Measurements from ENCODE around the gene PHF20. TPM values are rescaled to one million over a fixed set of nuclear protein-coding genes. Genes with fewer than 3 reads are reported as not detected.

PHF20 gene
- total and polyA plus RNA-seq, 2 of the 8 experiments (the other 6 are each of a cell fraction or from before 2014, with no cell fraction given), result 25.6 to 70.1 TPM

DNA sequence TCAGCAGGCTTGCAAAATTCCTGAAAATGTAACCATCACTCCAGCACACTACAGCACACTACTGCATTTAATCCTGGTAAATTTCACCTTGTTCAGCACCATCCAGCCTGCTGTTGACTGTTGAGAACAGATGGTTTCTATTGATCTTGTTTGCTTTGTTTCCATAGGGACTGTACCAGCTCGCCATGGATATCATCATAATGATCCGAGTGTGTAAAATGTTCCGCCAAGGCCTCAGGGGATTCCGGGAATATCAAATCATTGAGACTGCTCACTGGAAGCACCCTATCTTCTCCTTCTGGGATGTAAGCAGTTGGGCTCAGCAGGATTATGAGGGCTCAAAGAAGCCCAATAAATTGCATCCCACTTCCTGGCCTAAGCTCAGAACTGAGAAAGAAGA lies 200.6 kb downstream of the PHF20 start:
- Histone ChIP-seq H3K18ac (ENCODE audit: extremely low read depth, low read length) (no peak overlapping the region), H3K27ac (ENCODE audit: low read depth, low read length) (no peak overlapping the region), H3K9ac (replicated peaks in 1 of 4; ENCODE audit: extremely low read depth in 1 of 4, low read depth in 3 of 4, low read length in 3 of 4) (no peak overlapping the region), H2BK12ac (ENCODE audit: low read depth, low read length) (no peak overlapping the region), H3K23ac (ENCODE audit: insufficient read length) (no peak overlapping the region), H3K14ac (ENCODE audit: insufficient read length) (no peak overlapping the region), H3K23me2 (ENCODE audit: low read depth, low read length) (no peaks in the 10 kb centered on the region), H4K8ac (ENCODE audit: extremely low read depth, insufficient read depth, low read length) (no peak overlapping the region), H2BK15ac (ENCODE audit: low read length) (no peak overlapping the region), H3K79me2 (ENCODE audit: control insufficient read depth in 1 of 2, insufficient read depth in 2 of 2, low read length in 2 of 2) (no peaks in the 10 kb centered on the region), H2AFZ (ENCODE audit: low read length) (no peak overlapping the region), H3K56ac (replicated peaks; ENCODE audit: insufficient read length, low read depth, low read length) (no peak overlapping the region), H4K91ac (replicated peaks; ENCODE audit: insufficient read length, low read length) (no peak overlapping the region), H3K4me1 (replicated peaks in 1 of 4; ENCODE audit: control insufficient read depth in 3 of 4, insufficient read depth in 4 of 4, low read length in 3 of 4) (peaks cover 0 to 2% (median 0%) of the 10 kb centered on the region in 4 experiments; a peak in 2 of 7 replicates), H3K79me1 (ENCODE audit: low read depth, low read length) (no peaks in the 10 kb centered on the region; the same call in 1 of the 2 replicates), H3K27me3 (replicated peaks in 1 of 4; ENCODE audit: control insufficient read depth in 3 of 4, extremely low read depth in 1 of 4, insufficient read depth in 3 of 4, low read length in 3 of 4) (no peaks in the 10 kb centered on the region; a peak in 2 of 7 replicates), H2BK20ac (ENCODE audit: low read length) (no peak overlapping the region), H3K9me3 (ENCODE audit: insufficient read depth in 2 of 2, low read depth in 1 of 2, low read length in 1 of 2) (peaks cover 0 to 3% of the 10 kb centered on the region in 2 experiments; a peak in 1 of 4 replicates), H3K4me2 (ENCODE audit: insufficient read depth in 1 of 2, low read depth in 2 of 2, low read length in 2 of 2) (no peak overlapping the region), H4K20me1 (replicated peaks in 1 of 2; ENCODE audit: control insufficient read depth in 1 of 2, insufficient read depth in 2 of 2, low read length in 2 of 2) (no peaks in the 10 kb centered on the region), H2AK5ac (ENCODE audit: low read depth, low read length) (no peak overlapping the region), H2BK5ac (ENCODE audit: low read depth, low read length) (no peak overlapping the region), H3K4me3 (ENCODE audit: extremely low read depth in 1 of 4, insufficient read depth in 2 of 4, low read depth in 3 of 4, low read length in 4 of 4) (no peak overlapping the region), H3K4ac (replicated peaks; ENCODE audit: insufficient read length, low read depth, low read length) (no peak overlapping the region), H3K36me3 (ENCODE audit: control insufficient read depth in 2 of 4, insufficient read depth in 4 of 4, low read length in 3 of 4) (no peaks in the 10 kb centered on the region), H2BK120ac (replicated peaks; ENCODE audit: low read depth, low read length) (no peak overlapping the region), H4K5ac (ENCODE audit: insufficient read length, low read depth, low read length) (no peak overlapping the region)
- DNase-seq (ENCODE audit: low read depth in 1 of 2, low spot score in 2 of 2) (no peak), FAIRE-seq (no peak)
- ChIA-PET POLR2A (ENCODE audit: partially characterized antibody) (no interaction called here), CTCF (ENCODE audit: partially characterized antibody) (interaction anchor here (0.6 to 1.5 kb wide), 3 partner anchors 8 to 157 kb away, joined by 3 to 4 read pairs (median 4); no protein-coding TSS in a partner anchor)
- 89% methylated on average over 4 of the region's 4 CpGs; no CpG with 5 or more reads in 1 of the 2 experiments for WGBS, 2 experiments (ENCODE audit: extremely low coverage in 1 of 2, insufficient coverage in 1 of 2, insufficient read length in 1 of 2, insufficient replicate concordance in 2 of 2, low coverage in 1 of 2, low lambda C conversion rate in 2 of 2, missing lambda C conversion rate in 1 of 2)
- TF ChIP-seq GTF2F1 (IDR thresholded peaks at IDR 0.05; ENCODE audit: borderline replicate concordance, low read depth, low read length) (no peak), NANOG (IDR thresholded peaks at IDR 0.05; ENCODE audit: insufficient read depth, low read depth, low read length, poor library complexity, severe bottlenecking) (no peak), TCF12 (IDR thresholded peaks at IDR 0.05; ENCODE audit: low read depth, low read length) (no peak), EGR1 (IDR thresholded peaks at IDR 0.05; ENCODE audit: borderline replicate concordance, low read depth, low read length) (no peak), CHD2 (IDR thresholded peaks at IDR 0.05; ENCODE audit: low read length) (no peak), JUN (IDR thresholded peaks at IDR 0.05; ENCODE audit: low read depth, low read length) (no peak), CHD1 (IDR thresholded peaks at IDR 0.05; ENCODE audit: low read depth, low read length) (no peak), CBX8 (IDR thresholded peaks at IDR 0.05; ENCODE audit: borderline replicate concordance, low read depth, low read length) (no peak), FOSL1 (IDR thresholded peaks at IDR 0.05; ENCODE audit: insufficient read depth, low read depth, low read length) (no peak), EZH2 (IDR thresholded peaks at IDR 0.05; ENCODE audit: low read depth, low read length, severe bottlenecking) (no peak), RNF2 (IDR thresholded peaks at IDR 0.05; ENCODE audit: borderline replicate concordance, low read depth, low read length, missing control alignments, poor library complexity, severe bottlenecking) (no peak), RAD21 (IDR thresholded peaks at IDR 0.05 in 1 of 2, conservative IDR thresholded peaks at IDR 0.05 in 1 of 2; ENCODE audit: low read depth in 2 of 2, low read length in 2 of 2) (no peak), GABPA (IDR thresholded peaks at IDR 0.05; ENCODE audit: borderline replicate concordance, insufficient read depth, low read length) (no peak), KDM5A (IDR thresholded peaks at IDR 0.05; ENCODE audit: low read length) (no peak)
